Thyroid gland (tissue), 4 donors: ENCODE measurements around the gene TUNAR.

Source experiments
- CTCF ChIP-seq, 6 experiments: fragments of 200-600 bp in 3 of 6; fragments of 450-650 bp in 3 of 6; sonication (generic) in 3 of 6; IDR thresholded peaks; one replicate each; pipeline ENCODE4 v1.5.1; 2016 to 2019; ENCODE audit warnings: antibody characterized with exemption in 6 of 6, mild to moderate bottlenecking in 2 of 6, inconsistent platforms in 1 of 6, moderate library complexity in 1 of 6
- POLR2A ChIP-seq, 2 donors: fragments of 450-650 bp; IDR thresholded peaks; one replicate each; pipeline ENCODE4 v1.6.1; 2017; ENCODE audit warnings: antibody characterized with exemption in 2 of 2, mild to moderate bottlenecking in 2 of 2, moderate library complexity in 1 of 2

DNA sequence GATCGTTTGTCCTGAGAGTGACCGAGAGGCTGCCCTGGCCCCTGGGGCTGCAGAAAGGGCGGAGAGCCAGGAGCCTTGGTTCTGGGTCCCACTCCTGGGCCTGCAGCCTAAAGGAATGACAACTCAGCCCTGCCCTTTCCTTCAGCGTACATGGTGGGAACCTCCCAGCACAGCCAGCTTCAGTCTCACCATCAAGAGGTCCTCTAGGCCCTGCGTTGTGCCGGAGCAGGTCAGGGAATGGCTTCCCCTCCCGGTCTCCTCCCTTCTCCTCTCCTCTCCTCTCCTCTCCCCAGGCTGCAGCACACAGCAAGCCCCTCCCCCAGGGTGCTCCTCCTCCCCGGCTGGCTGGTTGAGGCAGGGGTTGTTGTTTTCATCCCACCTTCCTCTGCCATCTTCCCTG lies 44.6 kb upstream of the TUNAR start:
- TF ChIP-seq POLR2A (IDR thresholded peaks at IDR 0.05) (no peak), CTCF (IDR thresholded peaks at IDR 0.05) (no peak)
